Tibial nerve (tissue), 4 donors: ENCODE results near the gene MARCHF7.

ENCODE experiments used
- EP300 ChIP-seq, 2 donors: sonication (generic); formaldehyde crosslinking; IDR thresholded peaks; one replicate each; pipeline ENCODE4 v1.6.1; 2017; ENCODE audit warnings: antibody characterized with exemption in 2 of 2, mild to moderate bottlenecking in 1 of 2
- POLR2A ChIP-seq, 2 donors: fragments of 450-650 bp; IDR thresholded peaks; one replicate each; pipeline ENCODE4 v1.6.1; 2017; ENCODE audit warnings: antibody characterized with exemption in 2 of 2, mild to moderate bottlenecking in 2 of 2, moderate library complexity in 2 of 2
- TF ChIP-seq, protein P1 (sequence below), 5 experiments: fragments of 200-600 bp in 3 of 5; fragments of 450-650 bp in 2 of 5; sonication (generic) in 3 of 5; IDR thresholded peaks; one replicate each; pipeline ENCODE4 v1.5.1; 2016 to 2019; ENCODE audit warnings: antibody characterized with exemption in 5 of 5, mild to moderate bottlenecking in 3 of 5, moderate library complexity in 2 of 5

DNA sequence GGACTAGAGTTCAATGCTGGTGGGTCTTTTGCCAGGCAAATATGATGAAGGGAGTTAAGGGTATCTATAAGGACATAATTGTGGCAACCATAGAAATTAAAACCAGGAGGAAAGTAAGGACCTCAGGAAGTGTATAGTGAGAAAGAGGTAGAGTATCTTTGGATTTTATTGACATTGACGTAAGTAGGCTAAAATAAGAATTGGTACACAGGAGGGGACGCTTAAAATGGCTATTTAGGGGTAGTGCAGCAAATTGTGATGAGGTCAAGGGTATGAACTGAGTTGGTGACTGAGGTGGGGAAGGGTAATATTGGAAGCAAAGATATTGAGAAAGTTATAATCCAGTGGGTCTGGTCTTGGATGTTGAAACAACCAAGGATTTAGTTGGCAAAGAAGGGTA is 42.7 kb downstream of the MARCHF7 start:
- TF ChIP-seq EP300 (IDR thresholded peaks at IDR 0.05) (no peak), POLR2A (IDR thresholded peaks at IDR 0.05) (no peak)
- TF ChIP-seq, protein P1, sequence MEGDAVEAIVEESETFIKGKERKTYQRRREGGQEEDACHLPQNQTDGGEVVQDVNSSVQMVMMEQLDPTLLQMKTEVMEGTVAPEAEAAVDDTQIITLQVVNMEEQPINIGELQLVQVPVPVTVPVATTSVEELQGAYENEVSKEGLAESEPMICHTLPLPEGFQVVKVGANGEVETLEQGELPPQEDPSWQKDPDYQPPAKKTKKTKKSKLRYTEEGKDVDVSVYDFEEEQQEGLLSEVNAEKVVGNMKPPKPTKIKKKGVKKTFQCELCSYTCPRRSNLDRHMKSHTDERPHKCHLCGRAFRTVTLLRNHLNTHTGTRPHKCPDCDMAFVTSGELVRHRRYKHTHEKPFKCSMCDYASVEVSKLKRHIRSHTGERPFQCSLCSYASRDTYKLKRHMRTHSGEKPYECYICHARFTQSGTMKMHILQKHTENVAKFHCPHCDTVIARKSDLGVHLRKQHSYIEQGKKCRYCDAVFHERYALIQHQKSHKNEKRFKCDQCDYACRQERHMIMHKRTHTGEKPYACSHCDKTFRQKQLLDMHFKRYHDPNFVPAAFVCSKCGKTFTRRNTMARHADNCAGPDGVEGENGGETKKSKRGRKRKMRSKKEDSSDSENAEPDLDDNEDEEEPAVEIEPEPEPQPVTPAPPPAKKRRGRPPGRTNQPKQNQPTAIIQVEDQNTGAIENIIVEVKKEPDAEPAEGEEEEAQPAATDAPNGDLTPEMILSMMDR (IDR thresholded peaks at IDR 0.05), result no peak
